Astrocyte (in vitro differentiated cells and primary cell): Measurements from ENCODE around the gene ANAPC10. TPM values are rescaled to one million over a fixed set of nuclear protein-coding genes. Genes with fewer than 3 reads are reported as not detected.

Experiments
- DNase-seq: peaks from one replicate; pipeline ENCODE4 v3.0.0-alpha.2; 2010; ENCODE audit warnings: low read depth
- FAIRE-seq: peaks from 2 replicates; lab custom pipeline; 2011; peaks lifted over from hg19 to GRCh38; lab: Jason Lieb, UNC
- H2AFZ ChIP-seq: 2 replicates; pipeline ENCODE4 v1.6.0; 2012; ENCODE audit warnings: low read depth, low read length, inconsistent platforms
- H3K27ac ChIP-seq: 2 replicates; pipeline ENCODE4 v1.5.1; 2011; ENCODE audit warnings: low read depth, low read length, inconsistent platforms
- H3K27me3 ChIP-seq: 2 replicates; pipeline ENCODE4 v1.6.0; 2011; ENCODE audit warnings: low read length, inconsistent platforms; ENCODE audit not compliant: insufficient read depth
- H3K36me3 ChIP-seq: 2 replicates; pipeline ENCODE4 v1.5.1; 2011; ENCODE audit warnings: low read length, inconsistent platforms; ENCODE audit not compliant: insufficient read depth
- H3K4me1 ChIP-seq: 2 replicates; pipeline ENCODE4 v1.5.1; 2011; ENCODE audit warnings: low read length, inconsistent platforms; ENCODE audit not compliant: insufficient read depth
- H3K4me2 ChIP-seq: 2 replicates; pipeline ENCODE4 v1.6.0; 2012; ENCODE audit warnings: low read length, inconsistent platforms
- H3K4me3 ChIP-seq: 2 replicates; pipeline ENCODE4 v1.5.1; 2011; ENCODE audit warnings: low read depth, mild to moderate bottlenecking, low read length, inconsistent platforms; ENCODE audit not compliant: insufficient read depth
- H3K79me2 ChIP-seq: 2 replicates; pipeline ENCODE4 v1.6.0; 2012; ENCODE audit warnings: mild to moderate bottlenecking, low read length, inconsistent platforms; ENCODE audit not compliant: insufficient read depth
- H3K9ac ChIP-seq: 2 replicates; pipeline ENCODE4 v1.6.0; 2012; ENCODE audit warnings: mild to moderate bottlenecking, low read length, inconsistent platforms
- H3K9me3 ChIP-seq: 2 replicates; pipeline ENCODE4 v1.5.1; 2012; ENCODE audit warnings: low read depth, mild to moderate bottlenecking, low read length, inconsistent platforms; ENCODE audit not compliant: insufficient read depth
- H4K20me1 ChIP-seq: 2 replicates; pipeline ENCODE4 v1.6.0; 2012; ENCODE audit warnings: low read length, inconsistent platforms; ENCODE audit not compliant: insufficient read depth
- H3K27ac Mint-ChIP-seq: one replicate; pipeline ENCODE4 v1.8.0; 2021; ENCODE audit warnings: mild to moderate bottlenecking, mixed read lengths; ENCODE audit not compliant: unreplicated experiment
- H3K27me3 Mint-ChIP-seq: one replicate; pipeline ENCODE4 v1.8.0; 2021; ENCODE audit warnings: low read depth, mixed read lengths; ENCODE audit not compliant: unreplicated experiment
- H3K36me3 Mint-ChIP-seq: one replicate; pipeline ENCODE4 v1.8.0; 2021; ENCODE audit warnings: low read depth, mixed read lengths; ENCODE audit not compliant: unreplicated experiment
- H3K4me1 Mint-ChIP-seq: one replicate; pipeline ENCODE4 v1.8.0; 2021; ENCODE audit warnings: low read depth, mixed read lengths; ENCODE audit not compliant: unreplicated experiment
- H3K4me3 Mint-ChIP-seq: one replicate; pipeline ENCODE4 v1.8.0; 2021; ENCODE audit warnings: mild to moderate bottlenecking, moderate library complexity, mixed read lengths; ENCODE audit not compliant: unreplicated experiment
- H3K9me3 Mint-ChIP-seq: one replicate; pipeline ENCODE4 v1.8.0; 2021; ENCODE audit warnings: mild to moderate bottlenecking, mixed read lengths; ENCODE audit not compliant: unreplicated experiment
- CTCF ChIP-seq: IDR thresholded peaks from 2 replicates; pipeline ENCODE4 v1.5.1; 2011; ENCODE audit warnings: low read depth, mild to moderate bottlenecking, inconsistent platforms, low read length, moderate library complexity; ENCODE audit not compliant: insufficient read depth
- EZH2 ChIP-seq: IDR thresholded peaks from 2 replicates; pipeline ENCODE4 v1.6.1; 2012; ENCODE audit warnings: mild to moderate bottlenecking, low read length, inconsistent platforms; ENCODE audit not compliant: insufficient read depth
- total RNA-seq: library from RNA; stranded (reverse); gene quantifications from 2 replicates; pipeline ENCODE4 v1.2.1, GENCODE V29; 2021

The ANAPC10 gene
- total RNA-seq, 1 donor from 2014 or later, result 19.5 TPM

GRCh38 chr4:144948421-144948820, 149.6 kb downstream of the ANAPC10 start:
- no peak overlapping the region for H2AFZ ChIP-seq
- Mint-ChIP-seq H3K36me3 (peaks cover 7% of the 10 kb centered on the region), H3K9me3 (peaks cover 14% of the 10 kb centered on the region), H3K27ac (no peak overlapping the region), H3K27me3 (no peaks in the 10 kb centered on the region), H3K4me1 (peaks cover 8% of the 10 kb centered on the region), H3K4me3 (no peak overlapping the region)
- no peak overlapping the region for H3K4me3 ChIP-seq
- H3K9ac ChIP-seq, result no peak overlapping the region
- no peaks in the 10 kb centered on the region for H4K20me1 ChIP-seq
- DNase-seq, result no peak
- no peaks in the 10 kb centered on the region for H3K36me3 ChIP-seq
- no peaks in the 10 kb centered on the region for H3K27me3 ChIP-seq
- H3K27ac ChIP-seq, result no peak overlapping the region
- H3K9me3 ChIP-seq, result no peaks in the 10 kb centered on the region
- H3K4me1 ChIP-seq, result no peaks in the 10 kb centered on the region
- H3K4me2 ChIP-seq, result no peak overlapping the region
- TF ChIP-seq CTCF, result no peak
- TF ChIP-seq EZH2, result no peak
- H3K79me2 ChIP-seq, result no peaks in the 10 kb centered on the region
- no peak for FAIRE-seq

- no peaks in the 10 kb centered on the region for H3K36me3 ChIP-seq
- FAIRE-seq, result no peak
Measured at GRCh38 chr4:144948009-144948408, 150.0 kb downstream of the ANAPC10 start.

More at GRCh38 chr4:144948009-144948408, 150.0 kb downstream of the ANAPC10 start:
- Histone ChIP-seq H3K27ac (no peak overlapping the region), H3K9ac (no peak overlapping the region), H2AFZ (no peak overlapping the region), H4K20me1 (no peaks in the 10 kb centered on the region), H3K79me2 (no peaks in the 10 kb centered on the region), H3K9me3 (no peaks in the 10 kb centered on the region), H3K27me3 (no peaks in the 10 kb centered on the region), H3K4me2 (peak overlapping the region; percentile 11), H3K4me1 (no peaks in the 10 kb centered on the region), H3K4me3 (no peak overlapping the region)
- Mint-ChIP-seq H3K4me1 (peaks cover 8% of the 10 kb centered on the region), H3K4me3 (no peak overlapping the region), H3K27me3 (no peaks in the 10 kb centered on the region), H3K9me3 (peaks cover 11% of the 10 kb centered on the region), H3K36me3 (peaks cover 7% of the 10 kb centered on the region), H3K27ac (peak overlapping the region; percentile 10)
- peak; percentile 13 for DNase-seq
- TF ChIP-seq CTCF, result no peak
- TF ChIP-seq EZH2, result no peak

Other genes with a start within 250 kb of the ANAPC10 start
- 70.7 and 81.1 TPM in 2 replicates for gene ABCE1, start 115 bp upstream of the ANAPC10 start, total RNA-seq
- 41.9 and 47.4 TPM in 2 replicates for gene OTUD4, start 82.4 kb upstream of the ANAPC10 start, total RNA-seq